Measurements from ENCODE around the gene IL23A.

DNA sequence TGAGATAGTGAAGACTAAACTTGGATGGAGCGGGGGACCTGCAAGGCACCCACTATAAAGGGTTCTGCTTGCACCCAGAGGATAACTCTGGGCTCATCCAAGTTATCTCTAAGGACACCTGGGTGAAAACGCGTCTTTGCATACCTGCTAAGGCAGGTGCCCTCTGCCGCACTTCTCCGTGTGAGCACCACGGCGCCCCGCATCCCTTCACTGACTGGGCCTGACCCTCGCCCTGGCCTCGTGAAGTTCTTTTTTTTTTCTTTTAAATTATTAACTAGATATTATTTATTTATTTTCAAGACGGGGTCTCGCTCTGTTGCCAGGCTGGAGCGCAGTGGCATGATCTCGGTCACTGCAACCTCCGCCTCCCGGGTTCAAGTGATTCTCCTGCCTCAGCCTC is 43.9 kb downstream of the IL23A start:
- TF ChIP-seq, protein P1, sequence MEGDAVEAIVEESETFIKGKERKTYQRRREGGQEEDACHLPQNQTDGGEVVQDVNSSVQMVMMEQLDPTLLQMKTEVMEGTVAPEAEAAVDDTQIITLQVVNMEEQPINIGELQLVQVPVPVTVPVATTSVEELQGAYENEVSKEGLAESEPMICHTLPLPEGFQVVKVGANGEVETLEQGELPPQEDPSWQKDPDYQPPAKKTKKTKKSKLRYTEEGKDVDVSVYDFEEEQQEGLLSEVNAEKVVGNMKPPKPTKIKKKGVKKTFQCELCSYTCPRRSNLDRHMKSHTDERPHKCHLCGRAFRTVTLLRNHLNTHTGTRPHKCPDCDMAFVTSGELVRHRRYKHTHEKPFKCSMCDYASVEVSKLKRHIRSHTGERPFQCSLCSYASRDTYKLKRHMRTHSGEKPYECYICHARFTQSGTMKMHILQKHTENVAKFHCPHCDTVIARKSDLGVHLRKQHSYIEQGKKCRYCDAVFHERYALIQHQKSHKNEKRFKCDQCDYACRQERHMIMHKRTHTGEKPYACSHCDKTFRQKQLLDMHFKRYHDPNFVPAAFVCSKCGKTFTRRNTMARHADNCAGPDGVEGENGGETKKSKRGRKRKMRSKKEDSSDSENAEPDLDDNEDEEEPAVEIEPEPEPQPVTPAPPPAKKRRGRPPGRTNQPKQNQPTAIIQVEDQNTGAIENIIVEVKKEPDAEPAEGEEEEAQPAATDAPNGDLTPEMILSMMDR (conservative IDR thresholded peaks at IDR 0.05; ENCODE audit: low read depth, low read length), result no peak
- TF ChIP-seq EZH2 (IDR thresholded peaks at IDR 0.05; ENCODE audit: low read length, unreplicated experiment), result no peak

Measured in PC-3 (cell line).